Measurements from ENCODE around the gene VPS45.
"Not testable (repeated sequence)": the region's sequence is repeated elsewhere in the genome, so short reads cannot be mapped to it uniquely, and the experiment has no call there.

The VPS45 gene

DNA sequence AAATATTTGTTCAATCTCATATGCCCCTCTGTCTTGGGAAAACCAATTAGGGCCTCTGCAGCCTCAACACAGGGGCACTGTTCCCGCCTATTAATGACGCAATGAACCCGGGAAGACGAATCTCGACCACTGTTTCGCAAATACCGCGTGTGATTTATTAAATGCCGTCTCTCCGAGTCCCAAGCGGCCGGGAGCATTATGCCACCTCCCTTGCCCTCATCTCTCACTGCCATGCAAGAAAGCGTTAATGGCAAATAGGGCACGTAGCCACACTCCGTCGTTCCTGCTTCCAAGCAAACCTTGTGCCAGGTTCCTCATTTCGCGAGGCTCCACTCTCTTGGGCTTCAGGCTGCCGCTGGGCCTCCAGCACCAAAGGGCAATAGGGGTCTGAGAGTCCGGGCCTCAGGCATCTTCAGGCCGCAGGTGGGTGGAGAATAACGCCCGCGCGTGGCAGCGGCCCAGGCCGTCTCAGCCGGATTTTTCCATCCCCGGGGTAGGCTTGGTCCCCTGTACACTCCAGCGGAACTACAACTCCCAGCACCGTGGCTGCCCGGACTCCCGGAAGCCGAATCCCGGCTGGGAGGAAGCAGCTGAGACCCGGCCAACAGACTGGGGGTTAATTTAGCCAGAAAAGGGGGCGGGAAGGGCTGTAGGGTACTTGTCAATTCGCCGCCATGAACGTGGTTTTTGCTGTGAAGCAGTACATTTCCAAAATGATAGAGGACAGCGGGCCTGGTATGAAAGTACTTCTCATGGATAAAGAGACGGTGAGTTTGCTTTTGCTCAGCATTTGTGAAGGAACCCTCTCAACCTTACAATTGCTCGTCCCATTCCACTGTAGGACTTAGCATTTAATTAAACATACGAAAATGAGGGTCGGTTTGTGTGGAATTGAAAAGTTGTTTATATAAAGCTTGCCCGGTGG lies at the start of gene VPS45:
TSS of gene VPS45 (plus strand) at position 593 of the 925 bp plus-strand sequence. CDS start at position 675, 82 bp downstream.
- peak; percentile 84 for DNase-seq (ENCODE audit: low read depth)

- no peak for DNase-seq (ENCODE audit: low read depth)
Observed at GRCh38 chr1:150018165-150018564, 49.4 kb upstream of the VPS45 start.

GRCh38 chr1:150020711-150021110 lies 46.9 kb upstream of the VPS45 start:
- no peak for DNase-seq (ENCODE audit: low read depth)

DNA sequence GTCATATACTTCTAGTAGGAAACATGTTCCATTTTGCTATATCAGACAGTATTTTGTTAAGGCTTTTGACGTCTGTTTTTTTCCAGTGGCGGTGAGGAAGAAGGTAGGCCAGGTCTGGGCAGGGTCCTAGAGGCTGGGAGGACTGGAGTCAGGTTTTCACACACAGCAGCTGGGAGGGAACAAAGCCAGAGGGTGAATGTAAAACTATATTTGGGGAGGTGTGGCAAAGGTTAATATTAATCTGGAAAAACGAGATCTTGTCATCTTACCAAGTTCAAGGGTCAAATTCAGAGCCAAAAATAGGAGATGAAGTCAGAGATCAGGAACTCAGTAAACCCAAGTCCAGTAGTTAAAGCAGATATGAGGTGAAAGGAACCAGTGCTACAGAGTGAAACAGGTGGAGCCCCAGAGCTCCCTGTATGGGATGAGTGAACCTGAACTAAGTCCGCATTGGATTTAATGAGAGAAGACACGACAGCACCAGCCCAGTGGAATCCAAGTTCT lies 46.3 kb upstream of the VPS45 start:
- DNase-seq (ENCODE audit: low read depth) = no peak

DNA sequence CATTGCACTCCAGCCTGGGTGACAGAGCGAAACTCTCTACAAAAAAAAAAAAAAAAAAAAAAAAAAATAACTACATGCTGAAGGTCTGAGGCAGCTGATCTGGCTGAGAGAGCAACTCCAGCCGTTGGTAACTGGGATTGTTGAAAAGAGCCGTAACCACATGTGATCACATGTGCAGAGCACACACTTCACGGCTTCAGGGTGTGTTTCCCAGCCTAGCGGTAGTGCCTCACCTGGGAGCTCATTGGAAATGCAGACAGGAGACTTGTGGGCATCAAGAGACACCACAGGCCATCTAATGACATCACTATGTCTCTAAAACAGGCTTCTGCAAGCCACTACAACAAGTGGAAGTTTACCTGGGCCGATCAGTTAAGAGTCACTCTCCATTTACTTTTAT lies 45.2 kb upstream of the VPS45 start:
- no peak for DNase-seq (ENCODE audit: low read depth)

GRCh38 chr1:150024156-150024555 lies 43.4 kb upstream of the VPS45 start:
- no peak for DNase-seq (ENCODE audit: low read depth)

DNA sequence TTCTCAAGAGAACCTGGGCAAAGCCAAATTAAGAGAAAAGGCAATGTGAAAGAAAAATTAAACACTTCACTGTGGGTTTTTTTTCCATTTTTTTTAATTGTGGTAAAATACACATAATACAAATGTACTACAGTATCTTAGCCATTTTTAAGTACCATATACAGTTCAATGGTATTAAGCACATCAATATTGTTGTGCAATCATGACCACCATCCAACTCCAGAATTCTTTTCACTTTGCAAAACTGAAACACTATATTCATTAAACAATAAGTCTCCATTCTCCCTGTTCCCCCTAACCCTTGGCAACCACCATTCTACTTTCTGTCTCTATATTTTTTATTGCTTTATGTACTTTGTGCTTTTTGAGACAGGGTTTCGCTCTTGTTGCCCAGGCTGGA lies 39.3 kb upstream of the VPS45 start:
- DNase-seq (ENCODE audit: low read depth) = no peak

GRCh38 chr1:150034336-150034735 lies 33.2 kb upstream of the VPS45 start:
- DNase-seq (ENCODE audit: low read depth) = no peak

DNA sequence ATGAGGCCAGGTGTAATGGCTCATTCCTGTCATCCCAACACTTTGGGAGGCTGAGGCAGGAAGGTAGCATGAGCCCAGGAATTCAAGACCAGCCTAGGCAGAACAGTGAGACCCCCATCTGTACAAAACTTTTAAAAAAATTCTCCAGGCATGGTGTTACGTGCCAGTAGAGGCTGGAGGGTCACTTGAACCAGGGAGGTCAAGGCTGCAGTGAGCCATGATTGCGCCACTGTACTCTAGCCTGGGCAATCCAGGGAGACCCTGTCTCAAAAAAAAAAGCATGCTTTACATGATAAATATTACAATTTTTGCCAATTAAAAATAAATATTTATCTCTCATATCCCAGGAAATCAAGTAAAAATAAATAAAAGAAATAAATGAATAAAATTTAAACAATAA lies 17.6 kb upstream of the VPS45 start:
- DNase-seq (ENCODE audit: low read depth) = no peak

GRCh38 chr1:150051089-150051373 lies 16.5 kb upstream of the VPS45 start:
- no peak for DNase-seq (ENCODE audit: low read depth)

- DNase-seq (ENCODE audit: low read depth) = not testable (repeated sequence)
Observed at GRCh38 chr1:150051905-150052412, 15.6 kb upstream of the VPS45 start.

- no peak for DNase-seq (ENCODE audit: low read depth)
Observed at GRCh38 chr1:150053926-150054325, 13.7 kb upstream of the VPS45 start.

DNA sequence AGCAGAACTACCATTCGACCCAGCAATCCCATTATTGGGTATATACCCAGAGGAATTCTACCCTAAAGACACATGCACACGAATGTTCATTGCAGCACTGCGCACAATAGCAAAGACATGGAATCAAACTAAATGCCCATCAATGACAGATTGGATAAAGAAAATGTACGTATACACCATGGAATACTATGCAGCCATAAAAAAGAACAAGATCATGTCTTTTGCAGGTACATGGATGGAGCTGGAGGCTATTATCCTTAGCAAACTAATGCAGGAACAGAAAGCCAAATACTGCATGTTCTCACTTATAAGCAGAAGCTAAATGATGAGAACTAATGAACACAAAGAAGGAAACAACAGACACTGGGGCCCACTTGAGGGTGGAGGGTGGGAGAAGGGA lies 12.1 kb upstream of the VPS45 start:
- DNase-seq (ENCODE audit: low read depth) = not testable (repeated sequence)

DNA sequence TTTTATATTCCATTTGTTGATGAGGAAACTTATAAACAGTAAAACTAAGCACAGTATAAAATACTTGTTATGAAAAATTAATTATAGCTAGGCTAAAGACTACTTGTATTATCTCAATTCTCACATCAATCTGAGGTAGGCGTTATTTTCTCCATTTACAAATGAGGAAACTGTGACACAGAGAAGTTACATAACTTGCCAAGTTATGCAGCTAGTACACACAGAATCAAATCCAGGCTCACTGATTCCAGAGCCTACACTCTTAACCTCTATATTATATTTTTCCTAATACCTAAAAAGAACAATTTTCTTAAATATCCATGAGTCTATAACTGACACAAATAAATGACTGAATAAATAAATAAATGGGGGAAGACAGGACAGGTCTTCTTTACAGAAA lies 11.2 kb upstream of the VPS45 start:
- no peak for DNase-seq (ENCODE audit: low read depth)

DNA sequence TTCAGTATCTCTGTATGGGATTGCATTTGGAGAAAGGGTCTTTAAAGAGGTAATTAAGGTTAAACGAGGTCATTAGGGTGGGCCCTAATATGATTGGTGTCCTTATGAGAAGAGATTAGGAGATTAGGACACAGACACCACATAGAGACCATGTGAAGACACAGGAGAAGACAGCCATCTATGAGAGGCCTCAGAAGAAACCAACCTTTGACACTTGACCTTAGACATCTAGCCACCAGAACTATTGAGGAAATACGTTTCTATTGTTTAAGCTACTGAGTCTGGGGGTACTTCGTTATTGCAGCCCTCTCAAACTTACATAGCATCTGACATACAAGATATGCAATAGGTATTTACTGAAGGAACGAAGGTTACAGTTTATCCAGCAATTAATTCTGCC lies 7.3 kb upstream of the VPS45 start:
- no peak for DNase-seq (ENCODE audit: low read depth)

DNA sequence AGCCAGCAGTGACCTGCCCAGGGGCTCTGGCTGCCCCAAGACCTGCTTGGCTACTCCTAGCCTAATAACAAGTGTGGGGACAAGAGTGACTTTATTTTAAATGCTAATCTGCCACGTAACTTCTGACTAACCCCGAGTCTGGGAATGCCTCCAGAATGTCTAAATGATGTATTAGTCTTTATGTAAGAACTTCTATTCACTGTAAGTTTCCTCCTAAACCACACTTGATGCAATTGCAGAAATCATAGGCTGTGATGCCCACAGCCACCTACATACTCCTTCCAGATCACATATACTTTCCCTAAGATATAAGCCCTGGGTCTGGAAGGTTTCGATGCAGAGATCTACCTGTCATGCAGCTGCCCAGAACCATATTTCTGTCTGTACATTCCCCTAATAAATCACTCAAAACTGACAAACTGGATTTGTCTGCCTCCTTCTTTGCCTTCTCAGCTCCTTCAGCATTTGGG lies 5.9 kb upstream of the VPS45 start:
- DNase-seq (ENCODE audit: low read depth) = no peak

DNA sequence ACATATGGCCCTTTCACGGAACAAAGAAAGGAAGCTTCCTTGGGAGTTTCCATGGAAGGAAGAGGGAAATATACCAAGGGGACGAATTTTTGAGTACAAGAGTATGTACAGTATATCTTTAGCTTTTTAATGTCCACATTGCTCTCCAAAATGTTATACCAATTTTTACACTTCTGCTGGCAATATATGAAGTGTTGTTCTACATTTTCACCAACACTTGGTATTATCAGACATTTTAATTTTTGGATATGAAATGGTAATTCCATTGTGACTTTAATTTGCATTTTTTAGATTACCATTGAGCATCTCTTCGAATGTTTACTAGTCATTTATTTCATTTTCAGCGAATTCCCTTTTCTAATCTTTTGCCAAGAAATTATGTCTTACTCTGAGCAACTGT lies 5.5 kb upstream of the VPS45 start:
- DNase-seq (ENCODE audit: low read depth) = no peak

GRCh38 chr1:150065184-150065871 lies 2.2 kb upstream of the VPS45 start:
- DNase-seq (ENCODE audit: low read depth) = no peak

GRCh38 chr1:150066328-150066727 lies 1.2 kb upstream of the VPS45 start:
- DNase-seq (ENCODE audit: low read depth) = no peak

DNA sequence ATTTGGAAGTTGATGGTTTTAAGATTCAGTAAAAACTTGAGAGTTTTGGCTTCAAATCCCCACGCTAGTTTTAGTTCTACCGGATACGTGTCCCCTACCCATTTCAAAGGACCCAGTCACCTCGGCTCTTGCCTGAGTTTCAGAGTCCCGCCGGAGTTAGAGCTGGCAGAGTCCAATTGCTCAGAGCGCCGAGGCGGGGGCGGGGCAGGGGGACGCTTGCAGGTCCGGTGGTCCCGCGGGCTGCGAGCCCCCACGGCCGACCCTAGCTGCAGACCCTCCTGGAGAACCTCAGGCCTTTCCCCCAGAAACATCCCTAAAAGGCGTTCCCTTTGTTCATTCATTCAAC lies 765 bp upstream of the VPS45 start:
- peak; percentile 35 for DNase-seq (ENCODE audit: low read depth)

GRCh38 chr1:150068109-150068435 lies 496 bp downstream of the VPS45 start:
- no peak for DNase-seq (ENCODE audit: low read depth)

- DNase-seq (ENCODE audit: low read depth) = no peak
Observed at GRCh38 chr1:150069923-150070322, 2.3 kb downstream of the VPS45 start.

GRCh38 chr1:150072959-150073358 lies 5.4 kb downstream of the VPS45 start:
- no peak for DNase-seq (ENCODE audit: low read depth)
